K562 (cell line): Measurements from ENCODE around the gene FBXL12. TPM values are rescaled to one million over a fixed set of nuclear protein-coding genes. Genes with fewer than 3 reads are reported as not detected.

Experiments
- ATF3 ChIP-seq, 2 experiments: fragments of 450-650 bp in 1 of 2; sonication (generic) in 1 of 2; formaldehyde crosslinking in 1 of 2; IDR thresholded peaks in 1 of 2; conservative IDR thresholded peaks in 1 of 2; 2 replicates each; pipeline versions ENCODE4 v1.6.1 to v1.8.1; 2016 to 2023; ENCODE audit warnings: mild to moderate bottlenecking in 2 of 2, moderate library complexity in 2 of 2, inconsistent platforms in 1 of 2, missing genetic modification reagents in 1 of 2
- ATF6 ChIP-seq: sonication (generic); formaldehyde crosslinking; IDR thresholded peaks from 2 replicates; pipeline ENCODE4 v1.4.0; 2020; ENCODE audit warnings: mild to moderate bottlenecking, missing genetic modification reagents
- FOXA1 ChIP-seq: fragments of 450-650 bp; IDR thresholded peaks from 2 replicates; pipeline ENCODE4 v1.6.1; 2016; ENCODE audit warnings: mild to moderate bottlenecking, borderline replicate concordance
- HCFC1 ChIP-seq: IDR thresholded peaks from 2 replicates; pipeline ENCODE4 v1.6.1; 2012; ENCODE audit warnings: low read depth, low read length, improper control_type of control experiment
- HDAC1 ChIP-seq, 2 experiments: fragments of 450-650 bp; IDR thresholded peaks; 2 replicates each; pipeline ENCODE4 v1.6.1; 2016 to 2017; ENCODE audit warnings: inconsistent platforms in 1 of 2, mild to moderate bottlenecking in 1 of 2, moderate library complexity in 1 of 2
- KDM5B ChIP-seq: fragments of 200-600 bp; sonication (generic); IDR thresholded peaks from 2 replicates; pipeline ENCODE4 v1.6.1; 2012; ENCODE audit warnings: low read depth, mild to moderate bottlenecking, moderate library complexity, low read length, control low read depth, inconsistent platforms; ENCODE audit not compliant: insufficient replicate concordance
- MCM2 ChIP-seq: fragments of 450-650 bp; IDR thresholded peaks from 2 replicates; pipeline ENCODE4 v1.6.1; 2017; ENCODE audit warnings: low read depth, mild to moderate bottlenecking
- MTA2 ChIP-seq: fragments of 450-650 bp; IDR thresholded peaks from 2 replicates; pipeline ENCODE4 v1.6.1; 2016; ENCODE audit warnings: low read depth
- PHF8 ChIP-seq: fragments of 200-600 bp; sonication (generic); IDR thresholded peaks from 2 replicates; pipeline ENCODE4 v1.6.1; 2012; ENCODE audit warnings: mixed run types, mild to moderate bottlenecking, inconsistent platforms, low read length, moderate library complexity, borderline replicate concordance
- POLR2A ChIP-seq: fragments of 450-650 bp; conservative IDR thresholded peaks from 2 replicates; pipeline ENCODE4 v1.6.1; 2016
- POLR2B ChIP-seq: fragments of 450-650 bp; IDR thresholded peaks from 2 replicates; pipeline ENCODE4 v1.6.1; 2018; ENCODE audit warnings: low read depth; ENCODE audit not compliant: partially characterized antibody
- RBFOX2 ChIP-seq: fragments of 200-400 bp; formaldehyde crosslinking; IDR thresholded peaks from 2 replicates; pipeline ENCODE4 v1.6.1; 2017; ENCODE audit warnings: low read depth, mild to moderate bottlenecking, low read length, moderate library complexity
- RCOR1 ChIP-seq, 2 experiments: IDR thresholded peaks; 2 replicates each; pipeline ENCODE4 v1.6.1; 2012; ENCODE audit warnings: low read depth in 2 of 2, low read length in 2 of 2, borderline replicate concordance in 1 of 2, improper control_type of control experiment in 1 of 2
- SIN3B ChIP-seq: fragments of 450-650 bp; IDR thresholded peaks from 2 replicates; pipeline ENCODE4 v1.6.1; 2017; ENCODE audit warnings: low read depth, mild to moderate bottlenecking, moderate library complexity
- SRF ChIP-seq, 2 experiments: fragments of 250-450, 450-650 bp in 1 of 2; sonication (Bioruptor Pico) in 1 of 2; sonication (generic) in 1 of 2; formaldehyde crosslinking; IDR thresholded peaks; 2 replicates each; pipeline versions ENCODE4 v1.5.0 to v1.5.1; 2020 to 2022; ENCODE audit warnings: mild to moderate bottlenecking in 1 of 2, missing genetic modification reagents in 1 of 2
- U2AF1 ChIP-seq: fragments of 200-400 bp; formaldehyde crosslinking; optimal IDR thresholded peaks from 2 replicates; pipeline ENCODE3; 2017; ENCODE audit warnings: mild to moderate bottlenecking, low read depth, low read length, moderate library complexity
- YY1 ChIP-seq, 3 experiments: IDR thresholded peaks; 2 replicates each; pipeline ENCODE4 v1.6.1; 2011; ENCODE audit warnings: low read length in 2 of 3, mild to moderate bottlenecking in 2 of 3, moderate library complexity in 2 of 3, borderline replicate concordance in 1 of 3, control low read depth in 1 of 3, low read depth in 1 of 3; ENCODE audit not compliant: insufficient read depth in 3 of 3, insufficient replicate concordance in 2 of 3, control insufficient read depth in 1 of 3, insufficient read length in 1 of 3; ENCODE audit errors: extremely low read depth in 1 of 3
- ZBTB11 ChIP-seq, 3 experiments: fragments of 200-800 bp in 1 of 3; fragments of 250-450 bp in 1 of 3; fragments of 450-650 bp in 1 of 3; sonication (Bioruptor Pico) in 1 of 3; sonication (Bioruptor generic) in 1 of 3; formaldehyde crosslinking in 1 of 3; IDR thresholded peaks; 2 replicates each; pipeline versions ENCODE4 v1.6.1 to v1.8.0; 2016 to 2022; ENCODE audit warnings: mild to moderate bottlenecking in 2 of 3, missing genetic modification characterization in 2 of 3, missing compliant biosample characterization in 1 of 3, moderate library complexity in 1 of 3
- ZC3H11A ChIP-seq: IDR thresholded peaks from 2 replicates; pipeline ENCODE4 v1.6.1; 2012; ENCODE audit warnings: low read depth, low read length, improper control_type of control experiment
- polyA plus RNA-seq, 8 experiments: library from polyadenylated mRNA; depleted of rRNA in 4 of 8; stranded (reverse) in 5 of 8; unstranded in 3 of 8; fragments of >200 nt; fragmentation: Nextera tagmentation in 2 of 8; fragmentation: Illumina TruSeq in 1 of 8; extraction: Ambion mirVana in 2 of 8; extraction: Trizol in 1 of 8; gene quantifications; 2 replicates each; pipeline versions ENCODE4 v1.2.1 to v1.2.3, GENCODE V29; 2011 to 2014; ENCODE audit warnings: inconsistent platforms in 1 of 8, missing spikeins in 1 of 8
- total RNA-seq, 7 experiments: library from RNA; depleted of rRNA in 6 of 7; stranded (reverse); fragments of >200 nt in 6 of 7; fragmentation: Illumina TruSeq in 2 of 7; extraction: Trizol in 2 of 7; gene quantifications; 2 replicates each; pipeline versions ENCODE4 v1.2.1 to v1.2.3, GENCODE V29; 2011 to 2021; ENCODE audit warnings: low replicate concordance in 1 of 7

The FBXL12 gene
- total and polyA plus RNA-seq, 9 of the 15 experiments (the other 6 are each of a cell fraction or from before 2014, with no cell fraction given) = 2.7 to 40.5 (median 26.5) TPM

GRCh38 chr19:9827289-9828238 is 8.7 kb upstream of the FBXL12 start, which contains the start of gene UBL5 (continued):
- TF ChIP-seq YY1 (IDR thresholded peaks at IDR 0.05; ENCODE audit: borderline replicate concordance in 1 of 3, control insufficient read depth in 1 of 3, extremely low read depth in 1 of 3, insufficient read depth in 3 of 3, insufficient read length in 1 of 3, insufficient replicate concordance in 2 of 3, low read depth in 1 of 3, low read length in 2 of 3) (no peak), MTA2 (peak; percentile 70), HCFC1 (peak; percentile 78), RBFOX2 (peak; percentile 95), SRF (CRISPR knock-in tag; IDR thresholded peaks at IDR 0.05) (no peak), PHF8 (peak; percentile 94), HDAC1 (IDR thresholded peaks at IDR 0.05) (peak in 1 of 2 experiments; percentile 99; a peak in 3 of 4 replicates), RCOR1 (IDR thresholded peaks at IDR 0.05; ENCODE audit: borderline replicate concordance in 1 of 2, low read depth in 2 of 2, low read length in 2 of 2) (peak in 1 of 2 experiments; percentile 51; a peak in 1 of 4 replicates), ZC3H11A (no peak), POLR2B (peak; percentile 93), FOXA1 (no peak), SIN3B (peak; percentile 86), ATF6 (CRISPR knock-in tag) (0 out of 2 replicates have a peak, but pooled peaks have one; percentile 72), U2AF1 (no peak), ATF3 (IDR thresholded peaks at IDR 0.05) (no peak), ATF3 (CRISPR knock-in tag; conservative IDR thresholded peaks at IDR 0.05) (no peak), ZBTB11 (CRISPR knock-in tag; IDR thresholded peaks at IDR 0.05) (peak in 1 of 3 experiments; percentile 93; a peak in 3 of 6 replicates), MCM2 (no peak), POLR2A (peak; percentile 96), KDM5B (peak; percentile 88)
